H9 (cell line): ENCODE data around the gene NEK5. TPM values are rescaled to one million over a fixed set of nuclear protein-coding genes. Genes with fewer than 3 reads are reported as not detected.

Experiments
- DNase-seq: peaks from one replicate; pipeline ENCODE4 v3.0.0-alpha.2; 2017
- H2AFZ ChIP-seq: one replicate; pipeline ENCODE4 v1.6.1; 2013; ENCODE audit warnings: mild to moderate bottlenecking, low read length, control low read depth, moderate library complexity
- H2AK5ac ChIP-seq: 2 replicates; pipeline ENCODE4 v1.6.1; 2013; ENCODE audit warnings: low read length, control low read depth, mixed read lengths; ENCODE audit not compliant: insufficient read length
- H2BK120ac ChIP-seq: one replicate; pipeline ENCODE4 v1.6.1; 2013; ENCODE audit warnings: low read depth, mild to moderate bottlenecking, low read length, control low read depth, inconsistent platforms; ENCODE audit not compliant: poor library complexity, severe bottlenecking
- H2BK12ac ChIP-seq: 2 replicates; pipeline ENCODE4 v1.6.1; 2013; ENCODE audit warnings: low read length, control low read depth, mixed read lengths, low read depth; ENCODE audit not compliant: insufficient read length
- H2BK15ac ChIP-seq: 2 replicates; pipeline ENCODE4 v1.6.1; 2013; ENCODE audit warnings: low read depth, low read length, control low read depth
- H2BK20ac ChIP-seq: one replicate; pipeline ENCODE4 v1.6.1; 2013; ENCODE audit warnings: low read depth, mild to moderate bottlenecking, low read length, control low read depth, inconsistent platforms; ENCODE audit not compliant: poor library complexity, severe bottlenecking
- H2BK5ac ChIP-seq: 2 replicates; pipeline ENCODE4 v1.6.1; 2013; ENCODE audit warnings: low read length, control low read depth, mixed read lengths; ENCODE audit not compliant: insufficient read length
- H3K14ac ChIP-seq: 2 replicates; pipeline ENCODE4 v1.6.1; 2013; ENCODE audit warnings: low read length, control low read depth; ENCODE audit not compliant: insufficient read depth
- H3K18ac ChIP-seq: 2 replicates; pipeline ENCODE4 v1.6.1; 2013; ENCODE audit warnings: low read depth, mild to moderate bottlenecking, mixed read lengths, low read length, control low read depth; ENCODE audit not compliant: insufficient read length
- H3K23ac ChIP-seq: 2 replicates; pipeline ENCODE4 v1.6.1; 2013; ENCODE audit warnings: low read length, control low read depth, mixed read lengths, low read depth; ENCODE audit not compliant: insufficient read length
- H3K23me2 ChIP-seq: 2 replicates; pipeline ENCODE4 v1.6.1; 2013; ENCODE audit warnings: low read depth, mild to moderate bottlenecking, mixed read lengths, low read length, control low read depth; ENCODE audit not compliant: insufficient read length, poor library complexity, severe bottlenecking
- H3K27ac ChIP-seq: 2 replicates; pipeline ENCODE4 v1.5.1; 2013; ENCODE audit warnings: low read length, control low read depth, mixed read lengths, low read depth; ENCODE audit not compliant: insufficient read length
- H3K27me3 ChIP-seq: 2 replicates; pipeline ENCODE4 v1.6.1; 2013; ENCODE audit warnings: low read length, control low read depth, inconsistent platforms; ENCODE audit not compliant: insufficient read depth
- H3K4ac ChIP-seq: 2 replicates; pipeline ENCODE4 v1.6.1; 2013; ENCODE audit warnings: low read depth, mild to moderate bottlenecking, control low read depth, inconsistent platforms, low read length, moderate library complexity
- H3K4me1 ChIP-seq: 2 replicates; pipeline ENCODE4 v1.6.1; 2013; ENCODE audit warnings: low read length, control low read depth, inconsistent platforms; ENCODE audit not compliant: insufficient read depth
- H3K4me2 ChIP-seq: 2 replicates; pipeline ENCODE4 v1.6.1; 2013; ENCODE audit warnings: low read length, control low read depth, mixed read lengths; ENCODE audit not compliant: insufficient read length, insufficient read depth
- H3K56ac ChIP-seq: 2 replicates; pipeline ENCODE4 v1.6.1; 2013; ENCODE audit warnings: low read depth, mild to moderate bottlenecking, mixed read lengths, low read length, control low read depth; ENCODE audit not compliant: insufficient read length
- H3K79me1 ChIP-seq: 2 replicates; pipeline ENCODE4 v1.6.1; 2013; ENCODE audit warnings: low read depth, mild to moderate bottlenecking, moderate library complexity, low read length, control low read depth, inconsistent platforms; ENCODE audit not compliant: insufficient read depth, poor library complexity, severe bottlenecking
- H3K79me2 ChIP-seq: 2 replicates; pipeline ENCODE4 v1.6.1; 2013; ENCODE audit warnings: low read length, control low read depth, inconsistent platforms; ENCODE audit not compliant: insufficient read depth
- H3K9ac ChIP-seq: 2 replicates; pipeline ENCODE4 v1.6.1; 2013; ENCODE audit warnings: low read length, control low read depth, mixed read lengths; ENCODE audit not compliant: insufficient read length; ENCODE audit errors: extremely low read depth
- H3K9me3 ChIP-seq: one replicate; pipeline ENCODE4 v1.6.1; 2013; ENCODE audit warnings: low read depth, low read length, inconsistent platforms; ENCODE audit not compliant: control insufficient read depth
- H3T11ph ChIP-seq: one replicate; pipeline ENCODE4 v1.6.1; 2013; ENCODE audit warnings: mild to moderate bottlenecking, low read length, control low read depth, inconsistent platforms
- H4K20me1 ChIP-seq: one replicate; pipeline ENCODE4 v1.6.1; 2013; ENCODE audit not compliant: control insufficient read depth, insufficient read length, insufficient read depth
- H4K5ac ChIP-seq: 2 replicates; pipeline ENCODE4 v1.6.1; 2013; ENCODE audit warnings: low read depth, mild to moderate bottlenecking, mixed read lengths, low read length, control low read depth; ENCODE audit not compliant: insufficient read length
- H4K8ac ChIP-seq: replicated peaks from 2 replicates; pipeline ENCODE4 v1.6.1; 2013; ENCODE audit warnings: low read length, control low read depth, mixed read lengths, low read depth; ENCODE audit not compliant: insufficient read length
- H4K91ac ChIP-seq: 2 replicates; pipeline ENCODE4 v1.6.1; 2013; ENCODE audit warnings: low read depth, mild to moderate bottlenecking, moderate library complexity, mixed read lengths, low read length, control low read depth; ENCODE audit not compliant: insufficient read length
- H3K27ac Mint-ChIP-seq, 3 experiments: 2 replicates in 2 of 3; 3 replicates in 1 of 3; pipeline ENCODE4 v1.8.0; 2020 to 2021; ENCODE audit warnings: mixed read lengths in 3 of 3, mild to moderate bottlenecking in 1 of 3, moderate library complexity in 1 of 3
- H3K27me3 Mint-ChIP-seq: 2 replicates; pipeline ENCODE4 v1.8.0; 2021; ENCODE audit warnings: low read depth, mild to moderate bottlenecking, moderate library complexity, mixed read lengths
- H3K36me3 Mint-ChIP-seq, 3 experiments: 2 replicates in 2 of 3; 3 replicates in 1 of 3; pipeline ENCODE4 v1.8.0; 2020 to 2021; ENCODE audit warnings: low read depth in 3 of 3, mixed read lengths in 3 of 3; ENCODE audit not compliant: insufficient read depth in 1 of 3
- H3K4me1 Mint-ChIP-seq, 2 experiments: 2 replicates each; pipeline ENCODE4 v1.8.0; 2020; ENCODE audit warnings: mixed read lengths in 2 of 2
- H3K4me3 Mint-ChIP-seq, 2 experiments: 2 replicates in 1 of 2; 3 replicates in 1 of 2; pipeline ENCODE4 v1.8.0; 2020 to 2021; ENCODE audit warnings: mild to moderate bottlenecking in 2 of 2, mixed read lengths in 2 of 2, moderate library complexity in 1 of 2
- H3K9me3 Mint-ChIP-seq, 2 experiments: 2 replicates in 1 of 2; 3 replicates in 1 of 2; pipeline ENCODE4 v1.8.0; 2020; ENCODE audit warnings: mild to moderate bottlenecking in 2 of 2, mixed read lengths in 2 of 2, moderate library complexity in 1 of 2
- WGBS: extraction: QIAGEN DNeasy Blood & Tissue Kit; methylation state at CpG from one replicate; pipeline ENCODE4 v1.1.7; 2013; ENCODE audit warnings: missing lambda C conversion rate, low lambda C conversion rate, mixed read lengths; ENCODE audit not compliant: insufficient read length; ENCODE audit errors: extremely low coverage; 5-methylcytosine and 5-hydroxymethylcytosine counted together
- total RNA-seq: library from RNA; stranded (reverse); gene quantifications from 2 replicates; pipeline ENCODE4 v1.2.1, GENCODE V29; 2021
- TF ChIP-seq, protein P1 (sequence below): fragments of 200-600 bp; sonication (generic); conservative IDR thresholded peaks from 3 replicates; pipeline ENCODE4 v1.8.0; 2021; ENCODE audit warnings: antibody characterized with exemption, mild to moderate bottlenecking

The NEK5 gene
- total RNA-seq, 1 experiment from 2014 or later = 0.26 TPM

- TF ChIP-seq, protein P1, sequence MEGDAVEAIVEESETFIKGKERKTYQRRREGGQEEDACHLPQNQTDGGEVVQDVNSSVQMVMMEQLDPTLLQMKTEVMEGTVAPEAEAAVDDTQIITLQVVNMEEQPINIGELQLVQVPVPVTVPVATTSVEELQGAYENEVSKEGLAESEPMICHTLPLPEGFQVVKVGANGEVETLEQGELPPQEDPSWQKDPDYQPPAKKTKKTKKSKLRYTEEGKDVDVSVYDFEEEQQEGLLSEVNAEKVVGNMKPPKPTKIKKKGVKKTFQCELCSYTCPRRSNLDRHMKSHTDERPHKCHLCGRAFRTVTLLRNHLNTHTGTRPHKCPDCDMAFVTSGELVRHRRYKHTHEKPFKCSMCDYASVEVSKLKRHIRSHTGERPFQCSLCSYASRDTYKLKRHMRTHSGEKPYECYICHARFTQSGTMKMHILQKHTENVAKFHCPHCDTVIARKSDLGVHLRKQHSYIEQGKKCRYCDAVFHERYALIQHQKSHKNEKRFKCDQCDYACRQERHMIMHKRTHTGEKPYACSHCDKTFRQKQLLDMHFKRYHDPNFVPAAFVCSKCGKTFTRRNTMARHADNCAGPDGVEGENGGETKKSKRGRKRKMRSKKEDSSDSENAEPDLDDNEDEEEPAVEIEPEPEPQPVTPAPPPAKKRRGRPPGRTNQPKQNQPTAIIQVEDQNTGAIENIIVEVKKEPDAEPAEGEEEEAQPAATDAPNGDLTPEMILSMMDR = no peak
- H2BK12ac ChIP-seq = no peak overlapping the region
- H2BK5ac ChIP-seq = no peak overlapping the region
- H3K14ac ChIP-seq = no peak overlapping the region
- H3K27ac Mint-ChIP-seq = no peak overlapping the region
- no peak overlapping the region for H3K4ac ChIP-seq
- no peak overlapping the region for H3K23ac ChIP-seq
- no peaks in the 10 kb centered on the region for H3K27me3 Mint-ChIP-seq
- H3K9me3 Mint-ChIP-seq = peaks cover 64 to 65% of the 10 kb centered on the region in 2 experiments
- H3K27ac ChIP-seq = no peak overlapping the region
- H3K9ac ChIP-seq = no peak overlapping the region
- H4K91ac ChIP-seq = no peak overlapping the region
- no peaks in the 10 kb centered on the region for H3K23me2 ChIP-seq
- H4K20me1 ChIP-seq = no peaks in the 10 kb centered on the region
- no peaks in the 10 kb centered on the region for H3K79me1 ChIP-seq
- H3K4me1 Mint-ChIP-seq = no peaks in the 10 kb centered on the region
- H2BK15ac ChIP-seq = no peak overlapping the region
- H3K79me2 ChIP-seq = no peaks in the 10 kb centered on the region
- WGBS = no CpG with 5 or more reads among the region's 1 CpG
- H2BK20ac ChIP-seq = no peak overlapping the region
- H4K8ac ChIP-seq = no peak overlapping the region
- no peak overlapping the region for H2AFZ ChIP-seq
- H3K4me1 ChIP-seq = no peaks in the 10 kb centered on the region
- H3K27me3 ChIP-seq = no peaks in the 10 kb centered on the region
- H2AK5ac ChIP-seq = no peak overlapping the region
- H3K56ac ChIP-seq = no peak overlapping the region
- peaks cover 39% of the 10 kb centered on the region for H3K9me3 ChIP-seq
- no peak overlapping the region for H3K18ac ChIP-seq
- H3K4me3 Mint-ChIP-seq = no peak overlapping the region
- no peak overlapping the region for H2BK120ac ChIP-seq
- no peak overlapping the region for H3T11ph ChIP-seq
- no peak overlapping the region for H4K5ac ChIP-seq
- no peak for DNase-seq
- peaks cover 17 to 42% (median 33%) of the 10 kb centered on the region in 3 experiments for H3K36me3 Mint-ChIP-seq
- no peak overlapping the region for H3K4me2 ChIP-seq
Observed at GRCh38 chr13:52070929-52071523, 57.8 kb downstream of the NEK5 start.
